Measurements from ENCODE around the gene AADAC.

DNA sequence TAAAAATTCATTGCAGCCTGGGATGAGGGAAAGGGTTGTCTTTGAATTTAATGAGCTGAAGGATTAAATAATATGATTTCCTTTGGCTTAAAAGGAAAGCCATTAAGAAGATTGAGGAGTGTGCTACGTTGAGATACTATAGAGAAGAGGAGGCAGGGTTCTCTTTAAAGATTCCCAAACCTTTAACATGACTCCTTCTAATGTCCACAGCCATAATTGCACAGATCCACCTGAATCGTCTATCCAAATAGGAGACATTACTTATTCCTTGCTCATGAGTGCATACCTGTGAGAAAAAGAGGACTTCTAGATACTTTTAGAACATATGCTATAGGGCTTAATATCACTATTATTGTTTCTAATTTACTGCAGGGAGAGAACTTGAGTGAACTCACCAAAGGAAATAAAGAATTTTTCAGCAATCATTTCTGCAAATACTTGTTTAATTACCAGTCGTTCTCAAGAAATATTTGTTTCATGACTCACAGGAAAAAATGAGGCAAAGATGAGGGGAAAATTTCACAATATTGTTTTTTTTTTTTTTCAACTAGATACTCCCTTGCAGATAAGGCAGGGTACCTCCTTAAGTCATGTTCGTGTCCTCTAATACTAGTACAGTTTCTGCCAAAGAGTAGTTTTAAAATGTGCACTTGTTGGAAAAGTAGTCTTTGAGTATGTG lies 50.6 kb downstream of the AADAC start:
- TF ChIP-seq POLR2A (IDR thresholded peaks at IDR 0.05; ENCODE audit: low read depth, low read length) = no peak
- no peak for TF ChIP-seq POU2F2 (IDR thresholded peaks at IDR 0.05; ENCODE audit: low read depth, low read length)
- TF ChIP-seq PAX5 (IDR thresholded peaks at IDR 0.05; ENCODE audit: insufficient read depth, low read length, severe bottlenecking) = no peak
- TF ChIP-seq POLR2AphosphoS5 (IDR thresholded peaks at IDR 0.05; ENCODE audit: low read depth, low read length) = no peak
- TF ChIP-seq SPI1 (IDR thresholded peaks at IDR 0.05; ENCODE audit: low read depth, low read length) = no peak
- no peak for TF ChIP-seq TAF1 (IDR thresholded peaks at IDR 0.05; ENCODE audit: low read depth, low read length)

All from GM12891 (cell line).